Stimulated activated CD4-positive, alpha-beta T cell treated with anti-CD3 and anti-CD28 coated beads, Interleukin-12 subunit alpha, Interleukin-12 subunit beta, amount 100 ng/mL, for 48 hours (primary cell): Measurements from ENCODE around the gene GLRX5.
A peak's percentile ranks its signal among the peaks of the same experiment; 100 is the strongest.

ENCODE experiments used
- DNase-seq, 3 donors: peaks; one replicate each; pipeline ENCODE4 v3.0.0-alpha.2; 2020; ENCODE audit warnings: low read depth in 2 of 3, low spot score in 1 of 3

GLRX5 gene

GRCh38 chr14:95534299-95535225, at the start of gene GLRX5:
Gene GLRX5, plus strand, starts transcription at chr14:95535050. Its CDS starts 40 bp downstream, at chr14:95535090.
- DNase-seq, result peak; percentile 94 to 97 (median 96)

GRCh38 chr14:95485222-95485819, 49.5 kb upstream of the GLRX5 start:
- no peak for DNase-seq

GRCh38 chr14:95486875-95487668, 47.8 kb upstream of the GLRX5 start:
- DNase-seq, result no peak

- no peak for DNase-seq
Measured at GRCh38 chr14:95487669-95488084, 47.2 kb upstream of the GLRX5 start.

- no peak for DNase-seq
Measured at GRCh38 chr14:95488376-95489213, 46.3 kb upstream of the GLRX5 start.

- DNase-seq, result no peak
Measured at GRCh38 chr14:95489214-95490137, 45.4 kb upstream of the GLRX5 start.

GRCh38 chr14:95490138-95490509, 44.7 kb upstream of the GLRX5 start:
- no peak for DNase-seq

- no peak for DNase-seq
Measured at GRCh38 chr14:95490727-95491451, 44.0 kb upstream of the GLRX5 start.

GRCh38 chr14:95491936-95492608, 42.8 kb upstream of the GLRX5 start:
- no peak for DNase-seq

GRCh38 chr14:95493503-95493902, 41.3 kb upstream of the GLRX5 start:
- DNase-seq, result no peak

GRCh38 chr14:95493976-95494375, 40.9 kb upstream of the GLRX5 start:
- no peak for DNase-seq

GRCh38 chr14:95494456-95494855, 40.4 kb upstream of the GLRX5 start:
- no peak for DNase-seq

- DNase-seq, result no peak
Measured at GRCh38 chr14:95495076-95495475, 39.8 kb upstream of the GLRX5 start.

- no peak for DNase-seq
Measured at GRCh38 chr14:95495538-95496025, 39.3 kb upstream of the GLRX5 start.

- DNase-seq, result no peak
Measured at GRCh38 chr14:95496111-95496681, 38.7 kb upstream of the GLRX5 start.

GRCh38 chr14:95496690-95497259, 38.1 kb upstream of the GLRX5 start:
- no peak for DNase-seq

- DNase-seq, result no peak
Measured at GRCh38 chr14:95497561-95498011, 37.3 kb upstream of the GLRX5 start.
